ENCODE measurements around the gene TMEM156. TPM values are rescaled to one million over a fixed set of nuclear protein-coding genes. Genes with fewer than 3 reads are reported as not detected.

TMEM156 gene
- total RNA-seq, 1 experiment from 2014 or later = 240 TPM

- Histone ChIP-seq H2AFZ (ENCODE audit: low read length) (no peak within 1 kb of the TSS), H4K20me1 (ENCODE audit: insufficient read depth, low read depth, low read length) (0 out of 2 replicates have a peak, but pooled peaks cover 3% of the 10 kb centered on the region), H3K36me3 (ENCODE audit: insufficient read depth, low read length) (peaks cover 11% of the 10 kb centered on the region), H3K27ac (ENCODE audit: low read length) (peak within 1 kb of the TSS; percentile 25), H3K4me3 (ENCODE audit: low read length) (no peak within 1 kb of the TSS), H3K79me2 (ENCODE audit: low read length) (peaks cover 99% of the 10 kb centered on the region), H3K27me3 (ENCODE audit: low read length) (no peaks in the 10 kb centered on the region), H3K4me2 (ENCODE audit: low read depth, low read length, poor library complexity, severe bottlenecking) (peak within 1 kb of the TSS; percentile 6), H3K9me3 (ENCODE audit: low read length) (no peaks in the 10 kb centered on the region), H3K9me2 (replicated peaks; ENCODE audit: insufficient read depth, low read length) (no peaks in the 10 kb centered on the region), H3K4me1 (ENCODE audit: low read length) (peaks cover 53% of the 10 kb centered on the region), H3K9ac (ENCODE audit: low read length) (no peak within 1 kb of the TSS)
- no peak for DNase-seq
Measured at GRCh38 chr4:39062094-39062769, 30.0 kb upstream of the TMEM156 start, which contains the start of gene KLHL5. Gene KLHL5, plus strand, starts transcription at chr4:39062232. Its CDS starts 421 bp downstream, at chr4:39062653.

GRCh38 chr4:39061457-39061856, 29.2 kb upstream of the TMEM156 start:
- peaks cover 99% of the 10 kb centered on the region for H3K79me2 ChIP-seq (ENCODE audit: low read length)
- H3K9ac ChIP-seq (ENCODE audit: low read length) = no peak overlapping the region
- no peak for DNase-seq
- H3K36me3 ChIP-seq (ENCODE audit: insufficient read depth, low read length) = peaks cover 11% of the 10 kb centered on the region
- no peak overlapping the region for H3K27ac ChIP-seq (ENCODE audit: low read length)
- no peak overlapping the region for H3K4me2 ChIP-seq (ENCODE audit: low read depth, low read length, poor library complexity, severe bottlenecking)
- H3K9me3 ChIP-seq (ENCODE audit: low read length) = no peaks in the 10 kb centered on the region
- H3K9me2 ChIP-seq (replicated peaks; ENCODE audit: insufficient read depth, low read length) = no peaks in the 10 kb centered on the region
- no peak overlapping the region for H3K4me3 ChIP-seq (ENCODE audit: low read length)
- H2AFZ ChIP-seq (ENCODE audit: low read length) = no peak overlapping the region
- H3K27me3 ChIP-seq (ENCODE audit: low read length) = no peaks in the 10 kb centered on the region
- peaks cover 60% of the 10 kb centered on the region for H3K4me1 ChIP-seq (ENCODE audit: low read length)
- 0 out of 2 replicates have a peak, but pooled peaks cover 3% of the 10 kb centered on the region for H4K20me1 ChIP-seq (ENCODE audit: insufficient read depth, low read depth, low read length)

DNA sequence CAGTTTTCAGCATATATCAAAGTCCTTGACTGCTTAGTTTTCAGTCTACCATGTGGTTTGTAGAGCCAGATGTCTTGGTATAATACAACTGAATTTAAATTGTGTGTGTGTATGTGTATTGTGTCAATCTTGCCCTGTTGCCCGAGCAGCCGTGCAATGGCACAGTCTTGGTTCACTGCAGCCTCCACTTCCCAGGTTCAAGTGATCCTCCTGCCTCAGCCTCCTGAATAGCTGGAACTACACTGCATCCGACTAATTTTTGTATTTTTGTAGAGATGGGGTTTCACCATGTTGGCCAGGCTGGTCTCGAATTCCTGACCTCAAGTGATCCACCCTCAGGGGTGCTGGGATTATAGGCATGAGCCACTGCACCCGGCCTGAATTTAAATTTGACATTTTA, 23.8 kb upstream of the TMEM156 start:
- no peak for DNase-seq
- H2AFZ ChIP-seq (ENCODE audit: low read length) = no peak overlapping the region
- H3K4me2 ChIP-seq (ENCODE audit: low read depth, low read length, poor library complexity, severe bottlenecking) = no peak overlapping the region
- H3K9me2 ChIP-seq (replicated peaks; ENCODE audit: insufficient read depth, low read length) = no peaks in the 10 kb centered on the region
- H3K4me3 ChIP-seq (ENCODE audit: low read length) = no peak overlapping the region
- H3K4me1 ChIP-seq (ENCODE audit: low read length) = peaks cover 72% of the 10 kb centered on the region
- H4K20me1 ChIP-seq (ENCODE audit: insufficient read depth, low read depth, low read length) = peaks cover 9% of the 10 kb centered on the region; the same call in 1 of the 2 replicates
- H3K79me2 ChIP-seq (ENCODE audit: low read length) = peaks cover 100% of the 10 kb centered on the region
- no peak overlapping the region for H3K27ac ChIP-seq (ENCODE audit: low read length)
- H3K9ac ChIP-seq (ENCODE audit: low read length) = no peak overlapping the region
- no peaks in the 10 kb centered on the region for H3K27me3 ChIP-seq (ENCODE audit: low read length)
- H3K9me3 ChIP-seq (ENCODE audit: low read length) = no peaks in the 10 kb centered on the region
- 0 out of 2 replicates have a peak, but pooled peaks cover 5% of the 10 kb centered on the region for H3K36me3 ChIP-seq (ENCODE audit: insufficient read depth, low read length)

DNA sequence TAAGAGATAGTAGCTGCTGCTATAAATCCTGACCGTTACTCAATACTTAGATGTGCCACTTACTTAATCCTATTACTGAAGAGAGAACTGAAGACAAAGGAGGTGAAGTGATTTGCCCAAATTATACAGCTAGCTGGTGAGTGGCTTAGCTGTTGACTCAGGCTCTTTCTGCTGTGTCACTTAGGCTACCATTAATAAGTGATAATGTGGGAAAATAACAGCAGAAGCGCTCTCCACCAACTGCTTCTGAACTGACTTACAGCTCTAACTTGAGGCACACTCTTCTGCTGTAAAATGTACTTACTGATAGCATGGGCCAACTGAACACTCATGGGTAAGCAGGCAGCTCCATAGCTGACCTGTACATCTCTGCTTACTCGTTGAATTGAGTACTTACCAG, 22.3 kb upstream of the TMEM156 start:
- Histone ChIP-seq H3K27me3 (ENCODE audit: low read length) (no peaks in the 10 kb centered on the region), H3K4me2 (ENCODE audit: low read depth, low read length, poor library complexity, severe bottlenecking) (no peak overlapping the region), H4K20me1 (ENCODE audit: insufficient read depth, low read depth, low read length) (peaks cover 7% of the 10 kb centered on the region; the same call in 1 of the 2 replicates), H3K9me2 (replicated peaks; ENCODE audit: insufficient read depth, low read length) (no peaks in the 10 kb centered on the region), H3K27ac (ENCODE audit: low read length) (no peak overlapping the region), H3K79me2 (ENCODE audit: low read length) (peaks cover 99% of the 10 kb centered on the region), H2AFZ (ENCODE audit: low read length) (no peak overlapping the region), H3K4me1 (ENCODE audit: low read length) (peaks cover 73% of the 10 kb centered on the region), H3K4me3 (ENCODE audit: low read length) (no peak overlapping the region), H3K36me3 (ENCODE audit: insufficient read depth, low read length) (peaks cover 9% of the 10 kb centered on the region; the same call in 1 of the 2 replicates), H3K9me3 (ENCODE audit: low read length) (no peaks in the 10 kb centered on the region), H3K9ac (ENCODE audit: low read length) (no peak overlapping the region)
- peak; percentile 45 for DNase-seq

GRCh38 chr4:39053983-39054382, 21.8 kb upstream of the TMEM156 start:
- peaks cover 12% of the 10 kb centered on the region; the same call in 1 of the 2 replicates for H3K36me3 ChIP-seq (ENCODE audit: insufficient read depth, low read length)
- H3K79me2 ChIP-seq (ENCODE audit: low read length) = peaks cover 99% of the 10 kb centered on the region
- H3K9me3 ChIP-seq (ENCODE audit: low read length) = no peaks in the 10 kb centered on the region
- H3K4me2 ChIP-seq (ENCODE audit: low read depth, low read length, poor library complexity, severe bottlenecking) = no peak overlapping the region
- DNase-seq = no peak
- H3K27me3 ChIP-seq (ENCODE audit: low read length) = no peaks in the 10 kb centered on the region
- no peaks in the 10 kb centered on the region for H3K9me2 ChIP-seq (replicated peaks; ENCODE audit: insufficient read depth, low read length)
- H3K9ac ChIP-seq (ENCODE audit: low read length) = no peak overlapping the region
- H2AFZ ChIP-seq (ENCODE audit: low read length) = no peak overlapping the region
- H3K4me3 ChIP-seq (ENCODE audit: low read length) = no peak overlapping the region
- H4K20me1 ChIP-seq (ENCODE audit: insufficient read depth, low read depth, low read length) = peaks cover 7% of the 10 kb centered on the region; the same call in 1 of the 2 replicates
- H3K4me1 ChIP-seq (ENCODE audit: low read length) = peaks cover 78% of the 10 kb centered on the region
- no peak overlapping the region; the same call in 1 of the 2 replicates for H3K27ac ChIP-seq (ENCODE audit: low read length)

DNA sequence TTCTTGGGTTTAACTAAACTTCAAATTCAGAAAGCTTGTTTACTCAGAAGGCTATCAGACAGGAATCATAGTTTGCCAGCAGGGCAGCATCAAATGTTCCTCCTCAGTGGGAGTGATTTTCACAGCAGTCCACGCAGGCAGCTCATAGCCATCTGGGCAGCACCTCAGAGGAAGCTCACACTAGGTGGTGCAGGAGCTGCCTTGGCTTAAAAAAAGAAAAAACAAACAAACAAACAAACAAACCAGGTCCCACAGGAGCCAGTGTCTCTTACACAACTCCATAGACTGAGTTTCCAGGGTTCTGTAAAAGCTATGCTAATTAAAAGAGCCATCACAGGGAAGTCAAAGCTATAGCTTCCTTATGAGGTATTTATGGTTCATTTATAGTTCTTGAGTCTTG, 19.3 kb upstream of the TMEM156 start:
- peaks cover 86% of the 10 kb centered on the region for H3K4me1 ChIP-seq (ENCODE audit: low read length)
- DNase-seq = no peak
- H2AFZ ChIP-seq (ENCODE audit: low read length) = no peak overlapping the region
- H4K20me1 ChIP-seq (ENCODE audit: insufficient read depth, low read depth, low read length) = peaks cover 7% of the 10 kb centered on the region; the same call in 1 of the 2 replicates
- peaks cover 16% of the 10 kb centered on the region for H3K36me3 ChIP-seq (ENCODE audit: insufficient read depth, low read length)
- H3K79me2 ChIP-seq (ENCODE audit: low read length) = peaks cover 99% of the 10 kb centered on the region
- H3K9ac ChIP-seq (ENCODE audit: low read length) = peak overlapping the region; percentile 27
- H3K27me3 ChIP-seq (ENCODE audit: low read length) = no peaks in the 10 kb centered on the region
- no peaks in the 10 kb centered on the region for H3K9me2 ChIP-seq (replicated peaks; ENCODE audit: insufficient read depth, low read length)
- H3K9me3 ChIP-seq (ENCODE audit: low read length) = no peaks in the 10 kb centered on the region
- peak overlapping the region; percentile 66 for H3K27ac ChIP-seq (ENCODE audit: low read length)
- H3K4me3 ChIP-seq (ENCODE audit: low read length) = peak overlapping the region; percentile 28; the same call in 1 of the 2 replicates
- H3K4me2 ChIP-seq (ENCODE audit: low read depth, low read length, poor library complexity, severe bottlenecking) = peak overlapping the region; percentile 53

- no peaks in the 10 kb centered on the region for H3K27me3 ChIP-seq (ENCODE audit: low read length)
Measured at GRCh38 chr4:39050590-39050989, 18.4 kb upstream of the TMEM156 start.

DNA sequence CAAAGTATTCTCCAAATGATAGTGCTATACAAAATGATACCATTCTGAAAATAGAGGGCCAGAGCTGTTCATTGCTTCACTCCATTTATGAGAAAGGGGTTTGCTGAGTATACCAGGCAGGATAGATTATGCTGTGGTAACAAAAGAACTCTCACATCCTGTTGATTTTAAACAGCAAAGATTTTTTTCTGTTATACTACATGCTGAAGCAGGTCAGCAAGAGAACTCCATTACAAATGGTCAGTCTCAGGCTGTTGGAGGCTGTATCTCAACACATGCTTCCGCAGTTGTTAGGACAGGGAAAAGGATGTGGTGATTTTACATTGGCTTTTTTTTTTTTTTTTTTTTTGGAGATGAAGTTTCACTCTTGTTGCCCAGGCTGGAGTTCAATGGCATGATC, 16.1 kb upstream of the TMEM156 start:
- H3K36me3 ChIP-seq (ENCODE audit: insufficient read depth, low read length) = peaks cover 16% of the 10 kb centered on the region
- H3K27me3 ChIP-seq (ENCODE audit: low read length) = no peaks in the 10 kb centered on the region
- H3K4me3 ChIP-seq (ENCODE audit: low read length) = no peak overlapping the region
- H3K4me2 ChIP-seq (ENCODE audit: low read depth, low read length, poor library complexity, severe bottlenecking) = peak overlapping the region; percentile 36
- no peaks in the 10 kb centered on the region for H3K9me2 ChIP-seq (replicated peaks; ENCODE audit: insufficient read depth, low read length)
- no peak overlapping the region for H2AFZ ChIP-seq (ENCODE audit: low read length)
- peak; percentile 40 for DNase-seq
- peaks cover 79% of the 10 kb centered on the region for H3K4me1 ChIP-seq (ENCODE audit: low read length)
- H4K20me1 ChIP-seq (ENCODE audit: insufficient read depth, low read depth, low read length) = peaks cover 7% of the 10 kb centered on the region; the same call in 1 of the 2 replicates
- H3K27ac ChIP-seq (ENCODE audit: low read length) = peak overlapping the region; percentile 60; the same call in 1 of the 2 replicates
- peaks cover 81% of the 10 kb centered on the region for H3K79me2 ChIP-seq (ENCODE audit: low read length)
- no peaks in the 10 kb centered on the region for H3K9me3 ChIP-seq (ENCODE audit: low read length)
- no peak overlapping the region for H3K9ac ChIP-seq (ENCODE audit: low read length)

More at GRCh38 chr4:39050590-39050989, 18.4 kb upstream of the TMEM156 start:
- Histone ChIP-seq H3K36me3 (ENCODE audit: insufficient read depth, low read length) (peaks cover 16% of the 10 kb centered on the region), H3K27ac (ENCODE audit: low read length) (peak overlapping the region; percentile 66), H3K4me3 (ENCODE audit: low read length) (peak overlapping the region; percentile 28), H3K9ac (ENCODE audit: low read length) (peak overlapping the region; percentile 27), H3K4me1 (ENCODE audit: low read length) (peaks cover 84% of the 10 kb centered on the region), H3K9me3 (ENCODE audit: low read length) (no peaks in the 10 kb centered on the region), H3K9me2 (replicated peaks; ENCODE audit: insufficient read depth, low read length) (no peaks in the 10 kb centered on the region), H3K79me2 (ENCODE audit: low read length) (peaks cover 99% of the 10 kb centered on the region), H2AFZ (ENCODE audit: low read length) (no peak overlapping the region), H3K4me2 (ENCODE audit: low read depth, low read length, poor library complexity, severe bottlenecking) (peak overlapping the region; percentile 53), H4K20me1 (ENCODE audit: insufficient read depth, low read depth, low read length) (peaks cover 7% of the 10 kb centered on the region; the same call in 1 of the 2 replicates)
- DNase-seq = no peak
